ENCODE data around the gene LRRC45.

DNA sequence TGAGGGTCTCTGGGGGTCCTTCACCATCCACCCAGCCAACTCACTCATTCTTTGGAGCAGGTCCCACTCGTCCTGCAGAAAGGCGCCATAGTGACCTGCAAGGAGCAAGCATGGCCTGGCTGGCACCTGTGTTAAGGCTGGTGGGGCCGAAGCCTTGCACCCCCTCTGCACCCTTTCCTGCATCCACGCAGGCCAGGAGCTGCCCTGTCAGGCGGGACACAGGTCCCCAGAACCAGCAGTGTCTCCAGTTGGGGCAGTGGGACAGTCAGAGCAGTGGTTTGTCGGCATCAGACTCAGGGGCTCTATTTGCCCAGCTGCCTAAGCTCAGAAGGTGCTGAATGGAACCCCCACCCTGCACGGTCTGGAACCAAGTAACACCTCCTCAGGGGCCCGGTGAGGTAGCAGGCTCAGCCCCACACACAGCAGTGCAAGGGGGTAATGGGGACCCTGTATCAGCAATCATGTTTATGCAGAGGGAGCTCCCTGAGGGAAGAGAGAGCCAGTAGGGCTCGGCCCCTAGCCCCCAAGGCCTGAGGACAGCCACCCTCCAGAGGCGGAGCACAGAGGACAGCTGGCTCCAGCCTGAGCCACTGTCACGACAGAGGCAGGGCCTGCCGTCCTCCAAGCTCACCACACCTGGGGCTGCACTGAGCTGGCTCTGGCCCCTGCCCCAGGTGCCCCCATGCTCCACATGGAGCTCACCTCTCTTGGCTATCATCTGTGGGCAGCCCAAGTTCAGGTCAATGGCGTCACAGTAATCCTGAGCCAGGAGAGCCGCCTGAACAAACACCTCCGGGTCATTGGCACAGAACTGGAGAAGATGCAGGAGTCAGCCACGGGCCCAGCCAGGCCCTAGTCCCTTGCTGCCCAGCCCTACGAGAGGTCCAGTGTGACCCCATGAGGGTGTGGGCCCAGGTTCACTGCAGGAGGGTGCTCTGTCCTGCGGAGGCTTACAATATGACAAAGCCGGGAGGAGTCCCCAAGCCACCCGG is 40.6 kb downstream of the LRRC45 start:
- no peak for TF ChIP-seq CTCF (IDR thresholded peaks at IDR 0.05)
- no peak for TF ChIP-seq POLR2A (IDR thresholded peaks at IDR 0.05)

All from adrenal gland (tissue), 5 donors.